Activated CD8-positive, alpha-beta T cell treated with anti-CD3 and anti-CD28 coated beads for 36 hours (primary cell): ENCODE measurements around the gene DNASE1L3. TPM values are rescaled to one million over a fixed set of nuclear protein-coding genes. Genes with fewer than 3 reads are reported as not detected.
A peak's percentile ranks its signal among the peaks of the same experiment; 100 is the strongest.

Experiments used
- ATAC-seq: fragments of 200-7000 bp; cut with Tn5 transposase; one replicate; pipeline ENCODE4 v1.10.0; 2021; ENCODE audit warnings: mild to moderate bottlenecking, moderate library complexity
- CTCF ChIA-PET: fragments of 350-600 bp; sonication (Branson Sonifier 250); formaldehyde crosslinking; loops from one replicate; lab custom pipeline; 2021; ENCODE audit warnings: antibody characterized with exemption; lab: Charles Lee
- POLR2A ChIA-PET: fragments of 350-600 bp; sonication (Branson Sonifier 250); formaldehyde crosslinking; loops from one replicate; lab custom pipeline; 2021; ENCODE audit warnings: antibody characterized with exemption; lab: Charles Lee
- DNase-seq: peaks from one replicate; pipeline ENCODE4 v3.0.0-alpha.2; 2020
- H3K27ac Mint-ChIP-seq: one replicate; pipeline ENCODE4 v1.8.0; 2021; ENCODE audit warnings: mild to moderate bottlenecking, mixed read lengths
- H3K27me3 Mint-ChIP-seq: one replicate; pipeline ENCODE4 v1.8.0; 2021; ENCODE audit warnings: mixed read lengths
- H3K36me3 Mint-ChIP-seq: one replicate; pipeline ENCODE4 v1.8.0; 2021; ENCODE audit warnings: low read depth, mixed read lengths
- H3K4me1 Mint-ChIP-seq: one replicate; pipeline ENCODE4 v1.8.0; 2021; ENCODE audit warnings: low read depth, mixed read lengths
- H3K4me3 Mint-ChIP-seq: one replicate; pipeline ENCODE4 v1.8.0; 2021; ENCODE audit warnings: mild to moderate bottlenecking, moderate library complexity, mixed read lengths
- H3K9me3 Mint-ChIP-seq: one replicate; pipeline ENCODE4 v1.8.0; 2021; ENCODE audit warnings: mixed read lengths
- intact Hi-C: fragments of 100-400 bp; cut with micrococcal nuclease; formaldehyde crosslinking; loops from one replicate; pipeline ENCODE4 v1.10.0; 2022
- total RNA-seq, 2 experiments: library from RNA; stranded (reverse); gene quantifications; one replicate each; pipeline ENCODE4 v1.2.3, GENCODE V29; 2021
- TF ChIP-seq, protein P1 (sequence below): fragments of 200-600 bp; IDR thresholded peaks from one replicate; pipeline ENCODE4 v1.8.0; 2022; ENCODE audit warnings: antibody characterized with exemption, mild to moderate bottlenecking

Gene DNASE1L3
- total RNA-seq, 2 experiments from 2014 or later: not detected

DNA sequence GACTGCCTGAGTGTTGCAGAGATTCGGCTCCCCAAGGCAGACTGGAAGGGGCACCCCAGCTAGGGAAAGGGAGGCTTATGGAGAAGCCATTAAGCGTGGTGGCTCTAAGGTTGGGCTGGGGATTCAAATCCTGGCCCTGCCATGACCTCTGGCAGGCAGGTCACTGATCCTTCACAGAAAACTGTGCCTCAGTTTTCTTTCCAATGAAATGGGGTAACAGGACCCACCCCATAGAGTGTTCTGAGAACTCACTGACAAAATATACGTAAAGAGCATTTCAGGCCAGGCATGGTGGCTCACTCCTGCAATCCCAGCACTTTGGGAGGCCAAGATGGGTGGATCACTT lies 34.6 kb downstream of the DNASE1L3 start:
- intact Hi-C loops: loop anchor here (5.0 kb wide), 1 partner anchor 41 kb away; no protein-coding TSS in a partner anchor
- Mint-ChIP-seq H3K36me3 (no peaks in the 10 kb centered on the region), H3K4me3 (no peak overlapping the region), H3K9me3 (no peaks in the 10 kb centered on the region), H3K27me3 (peaks cover 8% of the 10 kb centered on the region), H3K27ac (no peak overlapping the region), H3K4me1 (peaks cover 18% of the 10 kb centered on the region)
- ChIA-PET POLR2A (no interaction called here), CTCF (interaction anchor here (1.0 to 6.2 kb wide), 2 partner anchors 10 to 130 kb away, joined by 3 to 68 read pairs; partner anchors contain the start of genes HTD2 and RPP14)
- DNase-seq (no peak), ATAC-seq (no peak)
- TF ChIP-seq, protein P1, sequence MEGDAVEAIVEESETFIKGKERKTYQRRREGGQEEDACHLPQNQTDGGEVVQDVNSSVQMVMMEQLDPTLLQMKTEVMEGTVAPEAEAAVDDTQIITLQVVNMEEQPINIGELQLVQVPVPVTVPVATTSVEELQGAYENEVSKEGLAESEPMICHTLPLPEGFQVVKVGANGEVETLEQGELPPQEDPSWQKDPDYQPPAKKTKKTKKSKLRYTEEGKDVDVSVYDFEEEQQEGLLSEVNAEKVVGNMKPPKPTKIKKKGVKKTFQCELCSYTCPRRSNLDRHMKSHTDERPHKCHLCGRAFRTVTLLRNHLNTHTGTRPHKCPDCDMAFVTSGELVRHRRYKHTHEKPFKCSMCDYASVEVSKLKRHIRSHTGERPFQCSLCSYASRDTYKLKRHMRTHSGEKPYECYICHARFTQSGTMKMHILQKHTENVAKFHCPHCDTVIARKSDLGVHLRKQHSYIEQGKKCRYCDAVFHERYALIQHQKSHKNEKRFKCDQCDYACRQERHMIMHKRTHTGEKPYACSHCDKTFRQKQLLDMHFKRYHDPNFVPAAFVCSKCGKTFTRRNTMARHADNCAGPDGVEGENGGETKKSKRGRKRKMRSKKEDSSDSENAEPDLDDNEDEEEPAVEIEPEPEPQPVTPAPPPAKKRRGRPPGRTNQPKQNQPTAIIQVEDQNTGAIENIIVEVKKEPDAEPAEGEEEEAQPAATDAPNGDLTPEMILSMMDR: no peak

GRCh38 chr3:58175437-58176184 lies 35.2 kb downstream of the DNASE1L3 start:
- ATAC-seq (no peak), DNase-seq (no peak)
- Mint-ChIP-seq H3K4me3 (no peak overlapping the region), H3K36me3 (no peaks in the 10 kb centered on the region), H3K27ac (no peak overlapping the region), H3K9me3 (no peaks in the 10 kb centered on the region), H3K4me1 (peaks cover 18% of the 10 kb centered on the region), H3K27me3 (peaks cover 8% of the 10 kb centered on the region)
- CTCF ChIA-PET: interaction anchor here (1.0 to 6.2 kb wide), 3 partner anchors 9 to 213 kb away, joined by 3 to 68 read pairs (median 3); partner anchors contain the start of genes HTD2 and RPP14
- intact Hi-C loops: loop anchor here (5.0 kb wide), 1 partner anchor 42 kb away; no protein-coding TSS in a partner anchor
- TF ChIP-seq, protein P1: no peak
- POLR2A ChIA-PET: no interaction called here

- intact Hi-C loops: loop anchor here (5.0 kb wide), 1 partner anchor 42 kb away; no protein-coding TSS in a partner anchor
- Mint-ChIP-seq H3K4me1 (peaks cover 18% of the 10 kb centered on the region), H3K36me3 (no peaks in the 10 kb centered on the region), H3K9me3 (no peaks in the 10 kb centered on the region), H3K27me3 (peaks cover 8% of the 10 kb centered on the region), H3K4me3 (no peak overlapping the region), H3K27ac (no peak overlapping the region)
- DNase-seq (no peak), ATAC-seq (no peak)
- TF ChIP-seq, protein P1: no peak
- ChIA-PET CTCF (interaction anchor here (1.0 to 6.2 kb wide), 4 partner anchors 9 to 213 kb away, joined by 3 to 68 read pairs (median 5); partner anchors contain the start of genes HTD2 and RPP14), POLR2A (no interaction called here)
Observed at GRCh38 chr3:58175187-58175436, 35.7 kb downstream of the DNASE1L3 start.

- H3K4me1 Mint-ChIP-seq: peaks cover 17% of the 10 kb centered on the region
- CTCF ChIA-PET: interaction anchor here (1.0 to 6.2 kb wide), 7 partner anchors 7 to 211 kb away, joined by 3 to 68 read pairs (median 7); partner anchors contain the start of gene FLNB
- H3K4me3 Mint-ChIP-seq: no peak overlapping the region
- peak; percentile 35 for ATAC-seq
- TF ChIP-seq, protein P1: peak; percentile 27
- peaks cover 8% of the 10 kb centered on the region for H3K27me3 Mint-ChIP-seq
- peak; percentile 80 for DNase-seq
- POLR2A ChIA-PET: no interaction called here
- intact Hi-C loops: no loop called here
- H3K36me3 Mint-ChIP-seq: peaks cover 1% of the 10 kb centered on the region
- H3K27ac Mint-ChIP-seq: no peak overlapping the region
- no peaks in the 10 kb centered on the region for H3K9me3 Mint-ChIP-seq
Observed at GRCh38 chr3:58173669-58174398, 36.9 kb downstream of the DNASE1L3 start.
